HG03571 (cell line): ENCODE results near the gene PDE8A.
"Not testable (repeated sequence)": the region's sequence is repeated elsewhere in the genome, so short reads cannot be mapped to it uniquely, and the experiment has no call there.

Experiments
- ATAC-seq: cut with Tn5 transposase; IDR thresholded peaks from one replicate; pipeline ENCODE4 v1.9.1; 2021; ENCODE audit not compliant: unreplicated experiment

PDE8A gene

DNA sequence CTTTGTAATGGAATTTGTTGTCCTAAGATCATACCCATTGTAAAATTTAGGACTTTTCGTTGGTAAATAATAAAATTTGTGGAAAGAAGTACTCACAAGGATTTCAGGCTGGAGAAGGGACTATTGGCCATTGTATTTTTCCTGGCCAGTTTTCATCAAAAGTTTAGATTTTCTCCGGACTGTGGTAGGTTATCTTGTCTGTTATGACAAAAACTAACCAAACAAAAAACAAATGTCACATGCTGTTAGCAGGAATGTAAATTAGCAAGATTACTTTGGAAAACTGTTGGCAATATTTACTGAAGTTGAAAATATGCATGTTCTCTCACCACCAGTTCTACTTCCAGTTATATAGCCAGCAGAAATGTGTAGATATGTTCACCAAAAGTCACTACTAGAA is 27.8 kb downstream of the PDE8A start:
- ATAC-seq = no peak

DNA sequence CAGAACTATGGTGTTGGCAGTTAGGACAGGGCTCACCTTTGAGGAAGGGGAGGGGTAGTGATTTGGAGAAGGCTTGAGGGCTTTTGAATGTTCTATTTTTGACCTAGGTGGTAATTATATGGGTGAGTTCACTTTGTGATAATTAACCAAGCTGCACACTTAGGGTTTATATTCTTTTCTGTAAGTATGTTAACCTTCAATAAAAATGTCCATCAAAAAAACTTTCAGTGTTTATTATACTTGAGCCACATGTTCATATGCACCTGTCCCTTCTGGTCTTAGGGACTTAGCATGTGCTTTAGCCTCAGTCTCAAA is 28.4 kb downstream of the PDE8A start:
- no peak for ATAC-seq

DNA sequence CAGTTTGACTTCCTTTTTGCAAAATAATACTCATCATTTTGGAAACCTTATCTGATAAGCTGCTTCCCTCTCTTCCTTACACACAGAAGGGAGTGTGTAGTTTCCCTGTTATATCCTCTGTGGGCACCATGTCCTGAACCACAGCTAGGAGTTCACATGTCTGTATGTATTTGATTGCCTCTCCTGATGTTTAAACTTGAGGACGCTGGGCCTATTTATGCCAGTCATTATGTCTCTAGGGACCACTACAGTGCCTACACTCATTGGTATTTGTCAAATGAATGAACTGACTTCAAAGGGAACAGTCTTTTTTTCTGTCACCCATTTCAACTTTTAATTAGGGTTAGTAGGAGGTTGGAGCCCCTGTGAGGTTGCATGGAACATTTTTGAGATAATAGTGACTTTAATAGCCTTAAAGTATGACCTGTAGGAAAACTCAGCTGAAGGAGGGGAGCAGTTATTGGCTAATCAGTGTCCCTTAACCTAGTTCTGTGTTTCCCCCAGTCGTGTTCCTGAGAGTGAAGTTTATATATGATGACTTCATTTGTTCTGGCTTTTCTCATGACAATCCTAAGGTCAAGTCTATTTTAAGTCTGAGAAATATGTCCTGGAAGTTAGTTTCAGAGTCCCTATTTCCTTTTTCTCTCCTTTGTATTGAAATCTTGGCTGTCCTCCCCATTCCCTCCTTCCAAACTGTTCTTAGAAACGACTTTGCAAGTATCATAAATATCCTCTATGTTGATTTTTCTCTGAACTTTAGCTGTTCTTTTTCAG is 28.9 kb downstream of the PDE8A start:
- ATAC-seq = no peak

DNA sequence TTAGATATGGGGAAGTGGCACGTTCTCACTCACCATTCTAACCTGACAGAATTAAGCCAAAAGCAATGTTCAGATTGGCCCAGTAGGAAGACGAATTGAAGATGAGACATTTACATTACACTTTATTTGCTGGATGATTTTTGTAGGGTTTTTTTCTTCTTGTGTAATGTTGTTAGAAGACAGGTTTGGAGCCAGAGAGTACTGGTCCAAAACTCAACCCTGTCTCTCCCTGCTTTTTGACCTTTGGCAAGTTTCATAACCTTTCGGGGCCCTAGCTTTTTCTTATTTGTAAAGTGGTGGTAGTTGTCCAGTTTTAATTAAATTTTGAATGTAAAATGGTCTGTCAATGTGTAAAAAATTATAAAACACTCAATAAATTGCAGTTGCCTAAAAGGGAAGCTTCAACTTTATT is 29.5 kb downstream of the PDE8A start:
- no peak for ATAC-seq

DNA sequence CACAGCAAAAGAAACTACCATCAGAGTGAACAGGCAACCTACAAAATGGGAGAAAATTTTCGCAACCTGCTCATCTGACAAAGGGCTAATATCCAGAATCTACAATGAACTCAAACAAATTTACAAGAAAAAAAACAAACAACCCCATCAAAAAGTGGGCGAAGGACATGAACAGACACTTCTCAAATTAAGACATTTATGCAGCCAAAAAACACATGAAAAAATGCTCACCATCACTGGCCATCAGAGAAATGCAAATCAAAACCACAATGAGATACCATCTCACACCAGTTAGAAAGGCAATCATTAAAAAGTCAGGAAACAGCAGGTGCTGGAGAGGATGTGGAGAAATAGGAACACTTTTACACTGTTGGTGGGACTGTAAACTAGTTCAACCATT is 30.1 kb downstream of the PDE8A start:
- not testable (repeated sequence) for ATAC-seq

DNA sequence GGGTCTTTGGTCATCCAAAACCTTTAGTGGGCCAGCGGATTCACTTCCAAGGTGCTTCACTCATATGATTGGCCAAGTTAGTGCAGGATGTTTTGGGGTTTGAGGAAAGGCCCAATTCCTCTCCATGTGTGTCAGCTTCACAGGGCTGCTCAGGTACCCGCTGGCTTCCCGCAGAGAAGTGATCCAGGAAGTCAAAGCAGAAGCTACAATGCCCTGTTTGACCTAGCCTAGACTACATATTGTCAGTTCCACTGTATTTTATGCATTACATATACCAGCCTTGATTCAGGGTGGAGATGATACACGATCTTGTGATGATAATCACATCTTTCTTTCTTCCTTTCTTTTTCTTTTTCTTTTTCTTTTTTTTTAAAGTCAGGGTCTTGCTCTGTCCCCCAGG is 32.1 kb downstream of the PDE8A start:
- ATAC-seq = no peak

DNA sequence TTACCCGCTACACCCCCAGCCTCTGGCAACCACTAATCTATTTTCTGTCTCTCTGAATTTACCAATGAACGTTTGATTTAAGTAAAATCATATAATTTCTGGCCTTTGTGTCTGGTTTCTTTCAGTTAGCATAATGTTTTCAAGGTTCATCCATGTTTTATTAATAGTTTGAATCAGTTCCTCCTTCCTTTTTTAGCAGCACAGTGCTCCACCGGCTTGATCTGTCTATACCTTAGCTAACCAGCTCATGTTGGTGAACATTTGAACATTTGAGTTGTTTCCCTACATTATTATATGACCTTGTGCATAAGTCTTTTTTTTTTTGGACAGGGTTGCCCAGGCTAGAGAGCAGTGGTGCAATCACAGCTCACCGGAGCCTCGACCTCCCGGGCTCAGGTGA is 33.3 kb downstream of the PDE8A start:
- ATAC-seq = no peak

DNA sequence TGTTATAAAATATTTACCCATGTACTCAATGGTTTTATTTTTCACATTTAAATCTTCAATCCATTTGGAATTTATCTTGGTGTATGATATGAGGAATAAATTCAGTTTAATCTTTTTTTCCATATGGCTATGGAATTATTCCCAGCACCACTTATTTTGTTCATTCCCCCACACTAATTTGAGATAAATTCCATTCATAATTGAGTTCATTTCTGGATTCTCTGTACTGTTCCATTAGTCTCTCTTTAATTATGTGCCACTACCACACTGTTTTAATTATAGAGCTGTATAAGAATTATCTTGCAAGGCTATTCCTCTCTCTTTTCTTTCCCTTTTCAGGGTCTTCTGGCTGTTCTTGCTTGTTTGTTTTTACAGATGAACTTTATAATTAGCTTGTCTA is 34.6 kb downstream of the PDE8A start:
- no peak for ATAC-seq

DNA sequence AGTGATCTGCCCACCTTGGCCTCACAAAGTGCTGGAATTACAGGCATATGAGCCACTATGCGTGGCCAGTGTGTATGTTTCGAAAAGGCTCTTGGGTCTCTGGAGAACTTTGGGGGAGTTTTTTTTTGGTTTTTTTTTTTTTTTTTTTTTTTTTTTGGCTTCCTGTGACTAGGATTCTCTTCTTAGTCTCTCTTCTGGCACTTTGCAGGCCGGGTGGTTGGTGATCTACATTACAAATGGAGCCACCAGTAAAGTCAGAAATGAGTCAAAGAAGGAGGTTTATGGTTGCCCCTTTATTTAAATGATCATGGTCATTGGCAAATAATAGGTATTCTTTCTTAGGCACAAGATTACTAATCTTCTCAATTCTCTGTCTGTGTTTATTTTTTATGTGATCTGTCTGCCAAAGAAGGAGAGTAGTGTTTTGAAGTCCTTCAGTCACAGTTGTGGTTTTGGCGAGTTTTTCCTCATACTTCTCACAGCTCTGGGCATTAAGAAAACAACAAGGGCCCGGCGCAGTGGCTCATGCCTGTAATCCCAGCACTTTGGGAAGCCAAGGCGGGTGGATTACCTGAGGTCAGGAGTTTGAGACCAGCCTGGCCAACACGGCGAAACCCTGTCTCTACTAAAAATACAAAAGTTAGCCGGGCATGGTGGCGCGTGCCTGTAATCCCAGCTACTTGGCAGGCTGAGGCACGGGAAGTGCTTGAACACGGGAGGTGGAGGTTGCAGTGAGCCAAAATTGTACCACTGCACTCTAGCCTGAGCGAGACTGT is 38.3 kb downstream of the PDE8A start:
- ATAC-seq = no peak

DNA sequence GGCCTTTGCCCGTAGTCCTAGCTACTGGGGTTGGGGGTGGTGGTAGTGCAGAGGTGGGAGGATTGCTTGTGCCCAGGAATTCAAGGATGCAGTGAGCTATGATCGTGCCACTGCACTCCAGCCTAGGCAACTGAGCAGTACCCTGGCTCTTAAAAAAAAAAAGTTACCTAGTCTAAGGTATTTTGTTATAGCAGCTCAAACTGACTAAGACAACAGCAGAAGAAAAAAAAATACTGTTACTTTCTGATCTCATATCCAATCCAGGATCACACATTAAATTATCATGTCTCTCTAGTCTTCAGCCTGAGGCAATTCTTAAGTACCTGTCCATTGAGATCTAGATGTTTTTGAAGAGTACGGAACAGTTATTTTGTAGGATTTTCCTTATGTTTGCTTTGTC is 39.8 kb downstream of the PDE8A start:
- ATAC-seq = no peak

DNA sequence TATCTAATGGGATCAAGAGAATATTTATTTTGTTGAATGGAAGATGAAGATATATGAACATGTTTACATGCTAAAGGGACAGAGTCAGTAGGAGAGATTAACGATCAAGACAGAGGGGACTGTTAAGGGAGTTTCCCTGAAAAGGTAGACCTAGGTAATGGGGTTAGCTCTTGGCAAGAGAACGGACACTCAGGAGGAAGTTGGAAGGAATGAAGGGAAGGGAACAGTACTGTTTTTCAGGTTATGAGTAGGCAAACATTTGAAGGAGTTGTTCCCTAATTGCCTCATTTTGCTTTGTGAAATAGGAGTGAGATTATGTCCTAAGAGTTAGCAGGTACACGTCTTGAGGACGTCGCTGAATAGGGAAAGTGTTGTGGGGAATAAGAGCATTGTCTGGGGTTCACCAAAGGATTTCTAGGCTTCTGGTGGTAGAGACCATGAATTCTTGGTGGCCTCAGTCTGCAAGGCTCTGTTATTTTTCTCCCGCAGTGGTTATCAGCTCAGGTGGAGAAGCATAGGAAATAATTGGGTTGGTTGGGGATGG is 41.3 kb downstream of the PDE8A start:
- no peak for ATAC-seq

DNA sequence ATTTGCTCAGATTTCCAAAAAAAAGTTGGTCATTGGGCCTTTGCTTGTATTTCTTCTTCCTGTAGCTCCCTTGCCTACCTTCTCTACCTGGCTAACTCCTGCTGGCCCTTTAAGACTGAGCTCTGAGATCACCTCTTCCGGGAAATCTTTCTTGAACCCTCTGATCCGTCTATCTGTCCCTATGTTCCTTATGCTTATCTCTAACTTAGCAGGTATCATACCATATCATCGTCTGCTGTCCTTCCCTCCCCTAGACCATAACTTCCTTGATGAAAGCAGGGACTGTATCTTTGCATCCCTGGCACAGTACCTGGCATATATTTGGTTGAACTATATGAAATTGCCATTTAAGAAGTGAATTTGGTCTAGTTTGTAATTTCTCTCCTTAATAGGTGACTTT is 42.3 kb downstream of the PDE8A start:
- no peak for ATAC-seq

DNA sequence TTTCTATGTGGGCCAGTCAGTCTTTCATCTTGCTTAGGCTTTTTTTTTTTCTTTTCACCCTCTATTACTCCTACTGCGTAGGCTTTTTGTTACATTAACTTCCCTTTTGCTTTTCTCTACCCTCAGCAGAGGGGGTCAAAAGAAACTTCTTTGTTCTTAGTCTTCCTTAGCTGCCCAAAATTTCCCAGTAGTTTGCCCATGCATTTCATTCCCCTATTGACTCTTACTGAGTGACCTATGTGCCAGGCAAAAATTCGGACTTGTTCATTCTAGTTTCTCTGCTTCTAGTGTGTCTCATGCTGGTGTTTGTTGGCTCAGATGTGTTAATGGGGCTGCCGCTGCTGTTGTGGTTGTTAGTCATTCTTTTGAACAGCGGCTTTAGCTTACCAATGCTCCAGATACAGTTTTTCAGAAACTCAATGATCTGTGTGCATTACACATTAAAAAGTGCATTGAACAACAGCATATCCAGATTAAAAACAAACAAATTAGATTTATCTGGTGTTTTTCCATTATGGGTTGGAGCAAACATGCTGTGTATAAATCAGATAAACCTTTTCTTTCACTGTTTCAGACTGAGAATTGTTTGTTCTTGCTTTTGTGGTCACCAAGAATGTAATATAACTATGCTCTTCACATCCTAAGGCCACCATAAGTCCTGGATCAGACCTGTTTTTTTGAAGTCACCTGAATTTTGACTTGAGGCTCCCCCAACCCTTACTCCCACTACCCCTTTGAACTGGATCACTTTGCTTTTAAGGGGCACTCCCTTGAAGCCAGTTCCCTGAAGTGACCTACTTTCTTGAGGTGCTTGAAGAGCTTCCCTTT is 43.1 kb downstream of the PDE8A start:
- no peak for ATAC-seq

DNA sequence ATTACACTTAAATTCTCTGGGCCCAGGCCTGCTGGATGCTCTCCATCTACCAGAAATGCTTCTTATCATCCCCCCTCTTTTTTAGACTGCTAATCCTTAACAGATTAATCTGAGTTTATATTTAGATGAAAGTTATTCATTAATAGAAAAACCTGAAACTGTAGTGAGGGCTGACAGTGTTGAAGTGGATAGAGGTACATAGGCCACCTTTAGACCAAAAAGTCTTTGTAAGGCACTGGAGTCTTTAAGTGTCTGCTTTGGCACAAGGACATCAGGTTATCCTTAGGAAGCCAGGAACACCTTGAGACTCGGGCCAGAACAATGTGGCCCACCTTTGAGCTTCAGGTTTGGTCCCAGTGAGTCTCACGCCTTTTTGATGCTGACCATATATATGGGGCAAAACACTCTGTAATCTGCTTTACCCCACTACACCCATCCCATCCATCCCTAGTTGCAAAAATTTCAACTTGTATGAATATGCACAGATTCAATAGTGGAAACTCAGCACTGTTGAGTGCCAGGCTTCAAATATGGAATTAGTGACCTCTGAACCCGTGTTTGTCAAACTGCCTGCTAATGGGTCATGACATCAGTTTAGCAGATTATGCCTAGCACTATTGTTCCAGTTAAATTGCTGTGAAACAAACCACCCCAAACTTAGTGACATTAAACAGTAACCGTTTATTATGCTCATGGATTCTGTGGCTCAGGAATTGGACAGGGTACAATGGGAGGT is 44.0 kb downstream of the PDE8A start:
- no peak for ATAC-seq

DNA sequence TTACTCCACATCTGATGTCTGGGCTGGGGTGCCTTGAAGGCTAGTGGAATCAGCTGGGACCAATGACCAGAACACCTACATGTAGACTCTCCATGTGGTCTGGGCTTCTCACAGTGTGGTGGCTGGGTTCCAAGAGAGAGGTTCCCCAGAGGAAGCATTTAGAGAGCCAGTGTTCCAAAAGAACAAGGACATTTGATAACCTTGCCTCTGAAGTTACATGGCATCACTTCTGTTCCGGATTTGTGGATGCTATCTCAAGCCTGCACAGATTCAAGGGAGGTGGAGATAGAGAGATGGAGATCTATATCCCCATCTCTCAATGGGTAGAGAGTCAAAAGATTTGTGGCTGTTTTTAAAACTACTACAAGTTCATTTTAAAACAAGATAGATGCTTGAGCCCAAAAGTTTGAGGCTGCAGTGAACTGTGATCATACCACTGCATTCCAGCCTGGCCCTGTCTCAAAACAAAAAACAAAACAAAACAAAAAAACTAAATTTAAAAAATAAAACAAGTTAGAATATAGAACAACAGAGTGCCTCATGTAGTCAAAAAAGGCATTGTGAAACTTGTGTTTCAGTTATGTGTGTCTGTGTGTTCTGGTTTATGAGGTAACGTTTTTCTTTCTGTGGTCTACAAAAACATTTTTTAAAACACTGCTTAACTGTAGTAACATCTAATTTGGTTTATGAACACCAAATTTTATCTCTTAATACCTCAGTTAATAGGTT is 44.8 kb downstream of the PDE8A start:
- ATAC-seq = no peak

DNA sequence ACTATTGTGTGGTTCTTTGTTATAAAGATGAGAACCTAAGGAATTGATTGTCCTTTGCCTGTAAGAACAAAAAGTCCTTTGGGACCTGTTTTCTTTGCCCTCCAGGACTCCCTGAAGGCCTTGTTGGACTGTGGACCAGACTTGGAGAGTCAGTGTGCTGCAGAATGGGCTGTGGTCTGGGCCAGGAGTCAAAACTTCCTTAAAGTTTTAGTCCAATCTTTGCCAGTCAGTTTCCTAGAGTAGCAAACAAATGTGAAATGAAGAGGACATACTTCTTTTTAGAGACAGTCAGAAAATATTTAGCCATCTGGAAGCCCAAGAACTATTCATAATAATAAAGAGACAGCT is 45.4 kb downstream of the PDE8A start:
- ATAC-seq = no peak

DNA sequence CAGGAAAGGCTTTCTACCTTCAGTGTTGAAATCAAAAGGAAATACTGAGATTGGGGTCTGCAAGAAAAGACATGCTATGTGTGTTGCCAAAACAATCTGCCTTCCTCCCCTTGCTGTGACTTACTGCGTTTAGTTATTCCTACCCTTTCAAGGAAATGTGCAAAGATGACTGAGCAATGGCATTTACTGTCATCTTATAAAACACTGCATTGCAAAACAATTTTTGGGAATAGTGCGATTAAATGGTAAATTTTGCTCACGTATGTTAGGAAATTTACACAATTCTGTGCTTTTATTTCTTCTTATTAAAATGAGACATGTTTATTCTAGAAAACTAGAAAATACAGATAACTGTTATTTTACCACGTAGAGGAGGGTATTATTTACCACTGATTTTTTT is 45.8 kb downstream of the PDE8A start:
- ATAC-seq = no peak

DNA sequence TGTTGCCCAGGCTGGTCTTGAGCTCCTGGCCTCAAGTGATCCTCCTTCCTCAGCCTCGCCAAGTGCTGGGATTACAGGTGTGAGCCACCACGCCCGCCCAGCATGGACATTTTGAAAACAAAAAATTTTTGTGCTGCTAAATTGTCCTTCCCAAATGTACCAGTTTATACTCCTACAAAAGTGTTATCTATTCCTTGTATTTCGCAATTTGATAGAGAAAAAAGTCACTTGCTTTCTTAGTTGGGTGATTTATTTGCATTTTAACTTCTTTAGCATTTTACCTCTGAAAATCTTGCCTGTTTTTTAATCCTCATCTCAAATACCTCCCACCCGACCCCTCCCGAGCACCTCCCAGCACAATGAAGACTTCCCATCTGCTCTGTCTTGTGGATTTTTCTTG is 46.8 kb downstream of the PDE8A start:
- no peak for ATAC-seq

DNA sequence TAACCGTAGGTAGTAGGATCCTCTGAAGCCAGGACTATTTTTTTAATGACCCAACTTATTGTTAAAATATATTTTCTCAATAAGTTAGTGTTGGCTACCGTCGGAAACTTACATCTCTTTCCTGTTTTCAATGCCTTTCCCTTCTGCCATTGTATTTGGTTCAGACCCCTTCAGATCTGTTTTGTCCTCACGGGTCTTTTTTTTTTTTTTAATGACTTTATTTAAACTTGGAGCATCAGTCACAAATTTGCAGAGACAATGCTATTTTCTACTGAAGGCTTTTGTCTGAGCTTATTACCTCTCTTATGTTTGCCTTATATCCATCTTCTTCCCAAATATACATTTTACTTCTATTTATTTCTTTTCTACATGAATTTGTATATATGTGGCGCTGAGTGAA is 47.6 kb downstream of the PDE8A start:
- no peak for ATAC-seq

DNA sequence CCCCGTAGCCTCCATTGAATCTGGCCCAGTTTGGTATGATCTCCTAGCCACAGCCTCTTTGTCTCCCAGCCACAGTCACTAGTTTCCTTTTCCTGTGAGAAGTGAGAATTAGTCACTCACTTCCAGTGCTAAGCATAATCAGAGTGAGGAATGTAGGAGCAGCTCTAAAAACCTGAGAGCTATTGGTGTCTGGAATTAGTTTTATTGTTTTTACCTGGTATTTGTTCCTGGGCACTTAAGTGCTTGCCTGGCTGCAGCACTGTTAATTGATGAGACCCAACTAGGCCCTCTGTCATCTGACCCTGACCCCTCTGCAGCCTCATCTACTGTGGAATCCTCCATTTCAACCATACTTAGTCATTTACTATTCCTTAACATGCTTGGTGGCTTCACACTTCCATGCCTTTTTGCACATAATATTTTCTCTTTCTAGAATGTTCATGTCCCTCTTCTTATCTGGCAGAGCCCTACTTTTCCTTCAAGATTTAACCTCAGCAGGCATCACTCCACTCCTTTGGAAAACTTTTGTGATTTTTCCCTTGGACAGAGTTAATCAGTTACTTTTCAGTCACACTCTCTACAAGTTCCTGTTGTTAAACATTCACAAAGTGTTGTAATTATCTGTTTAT is 48.8 kb downstream of the PDE8A start:
- ATAC-seq = no peak
